Fibroblast of lung (primary cell): Measurements from ENCODE around the gene CACNG7.

Experiments
- EZH2 ChIP-seq: IDR thresholded peaks from 2 replicates; pipeline ENCODE4 v1.5.1; 2012; ENCODE audit warnings: low read length, control low read depth, mild to moderate bottlenecking; ENCODE audit errors: missing control alignments
- TF ChIP-seq, protein P1 (sequence below), 2 donors: IDR thresholded peaks in 1 of 2; conservative IDR thresholded peaks in 1 of 2; 1 replicate in 1 of 2; 2 replicates in 1 of 2; pipeline ENCODE4 v1.5.1; 2011 to 2012; ENCODE audit warnings: low read length in 2 of 2, control low read depth in 1 of 2, inconsistent platforms in 1 of 2, low read depth in 1 of 2, mild to moderate bottlenecking in 1 of 2

GRCh38 chr19:53916004-53916403 is 6.9 kb downstream of the CACNG7 start:
- TF ChIP-seq, protein P1, sequence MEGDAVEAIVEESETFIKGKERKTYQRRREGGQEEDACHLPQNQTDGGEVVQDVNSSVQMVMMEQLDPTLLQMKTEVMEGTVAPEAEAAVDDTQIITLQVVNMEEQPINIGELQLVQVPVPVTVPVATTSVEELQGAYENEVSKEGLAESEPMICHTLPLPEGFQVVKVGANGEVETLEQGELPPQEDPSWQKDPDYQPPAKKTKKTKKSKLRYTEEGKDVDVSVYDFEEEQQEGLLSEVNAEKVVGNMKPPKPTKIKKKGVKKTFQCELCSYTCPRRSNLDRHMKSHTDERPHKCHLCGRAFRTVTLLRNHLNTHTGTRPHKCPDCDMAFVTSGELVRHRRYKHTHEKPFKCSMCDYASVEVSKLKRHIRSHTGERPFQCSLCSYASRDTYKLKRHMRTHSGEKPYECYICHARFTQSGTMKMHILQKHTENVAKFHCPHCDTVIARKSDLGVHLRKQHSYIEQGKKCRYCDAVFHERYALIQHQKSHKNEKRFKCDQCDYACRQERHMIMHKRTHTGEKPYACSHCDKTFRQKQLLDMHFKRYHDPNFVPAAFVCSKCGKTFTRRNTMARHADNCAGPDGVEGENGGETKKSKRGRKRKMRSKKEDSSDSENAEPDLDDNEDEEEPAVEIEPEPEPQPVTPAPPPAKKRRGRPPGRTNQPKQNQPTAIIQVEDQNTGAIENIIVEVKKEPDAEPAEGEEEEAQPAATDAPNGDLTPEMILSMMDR (conservative IDR thresholded peaks at IDR 0.05 in 1 of 2, IDR thresholded peaks at IDR 0.05 in 1 of 2; ENCODE audit: low read depth in 1 of 2, low read length in 2 of 2) = no peak
- no peak for TF ChIP-seq EZH2
